ENCODE measurements around the gene FSTL3. TPM values are rescaled to one million over a fixed set of nuclear protein-coding genes. Genes with fewer than 3 reads are reported as not detected.

Gene FSTL3
- total RNA-seq, 1 donor from 2014 or later = 175 TPM

- DNase-seq (ENCODE audit: low read depth) = no peak
These were observed 31.4 kb upstream of the FSTL3 start for GRCh38 chr19:644789-645188.

GRCh38 chr19:645912-646778 is 30.0 kb upstream of the FSTL3 start:
- DNase-seq (ENCODE audit: low read depth) = no peak

- no peak for DNase-seq (ENCODE audit: low read depth)
These were observed 29.2 kb upstream of the FSTL3 start for GRCh38 chr19:646779-647565.

- DNase-seq (ENCODE audit: low read depth) = no peak
These were observed 28.5 kb upstream of the FSTL3 start for GRCh38 chr19:647566-648284.

GRCh38 chr19:648305-648704 is 27.9 kb upstream of the FSTL3 start:
- no peak for DNase-seq (ENCODE audit: low read depth)

GRCh38 chr19:648904-649801 is 27.0 kb upstream of the FSTL3 start:
- no peak for DNase-seq (ENCODE audit: low read depth)

GRCh38 chr19:650121-650520 is 26.1 kb upstream of the FSTL3 start:
- DNase-seq (ENCODE audit: low read depth) = no peak

GRCh38 chr19:651114-651818 is 24.9 kb upstream of the FSTL3 start:
- no peak for DNase-seq (ENCODE audit: low read depth)

- no peak for DNase-seq (ENCODE audit: low read depth)
These were observed 24.2 kb upstream of the FSTL3 start for GRCh38 chr19:651991-652390.

GRCh38 chr19:652467-653389 is 23.5 kb upstream of the FSTL3 start:
- no peak for DNase-seq (ENCODE audit: low read depth)

GRCh38 chr19:653425-653824 is 22.8 kb upstream of the FSTL3 start:
- peak; percentile 41 for DNase-seq (ENCODE audit: low read depth)

- no peak for DNase-seq (ENCODE audit: low read depth)
These were observed 20.5 kb upstream of the FSTL3 start for GRCh38 chr19:655691-656090.

- DNase-seq (ENCODE audit: low read depth) = peak; percentile 70
These were observed 19.2 kb upstream of the FSTL3 start for GRCh38 chr19:656751-657559.

- DNase-seq (ENCODE audit: low read depth) = no peak
These were observed 18.6 kb upstream of the FSTL3 start for GRCh38 chr19:657611-658010.

- DNase-seq (ENCODE audit: low read depth) = peak; percentile 51
These were observed 17.9 kb upstream of the FSTL3 start for GRCh38 chr19:658059-658839.

- peak; percentile 93 for DNase-seq (ENCODE audit: low read depth)
These were observed 17.0 kb upstream of the FSTL3 start for GRCh38 chr19:658916-659839.

Measured in myocyte (in vitro differentiated cells).